Activated CD8-positive, alpha-beta memory T cell treated with anti-CD3 and anti-CD28 coated beads, Interleukin-2, amount 50 U/mL, for 1 hour (primary cell): ENCODE results near the gene TPST2.

ENCODE experiments used
- DNase-seq: peaks from one replicate; pipeline ENCODE4 v3.0.0-alpha.2; 2020; ENCODE audit errors: extremely low read depth

Gene TPST2

DNA sequence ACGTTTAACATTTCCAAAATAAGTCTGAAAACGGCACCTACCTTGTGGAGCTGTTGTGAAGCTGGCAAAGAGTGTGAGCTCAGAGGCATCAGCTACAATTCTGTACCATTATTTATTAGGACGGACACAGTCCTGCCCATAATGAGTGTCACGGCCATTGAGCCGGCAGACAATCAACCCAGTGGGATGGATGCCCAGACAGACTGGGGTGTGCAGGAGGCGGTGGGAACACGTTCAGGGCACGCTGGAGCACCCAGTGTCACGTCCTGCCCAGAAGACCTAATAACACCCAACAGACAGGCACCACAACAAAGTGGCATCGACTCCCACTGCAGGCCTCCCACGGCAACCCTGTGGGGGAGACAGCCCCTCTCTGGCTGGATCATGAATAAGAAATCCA, 34.5 kb downstream of the TPST2 start:
- DNase-seq, result no peak

DNA sequence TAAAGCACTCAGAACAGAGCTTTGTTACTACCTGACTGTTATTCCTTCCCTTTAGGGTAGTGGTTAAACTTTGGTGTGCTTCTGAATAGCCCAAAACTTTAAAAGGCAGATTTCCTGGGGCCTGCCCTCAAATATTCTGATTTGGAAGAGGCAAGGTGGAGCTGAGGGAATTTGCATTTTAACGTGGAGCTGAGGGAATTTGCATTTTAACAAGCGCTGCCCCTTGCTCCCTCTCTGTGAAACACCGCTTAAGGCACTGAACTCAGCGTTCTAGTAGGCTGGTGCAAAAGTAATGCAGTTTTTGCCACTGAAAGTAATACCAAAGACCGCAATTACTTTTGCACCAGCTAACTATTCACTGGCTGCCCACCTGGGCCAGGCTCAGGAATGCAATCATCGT, 35.0 kb downstream of the TPST2 start:
- no peak for DNase-seq

DNA sequence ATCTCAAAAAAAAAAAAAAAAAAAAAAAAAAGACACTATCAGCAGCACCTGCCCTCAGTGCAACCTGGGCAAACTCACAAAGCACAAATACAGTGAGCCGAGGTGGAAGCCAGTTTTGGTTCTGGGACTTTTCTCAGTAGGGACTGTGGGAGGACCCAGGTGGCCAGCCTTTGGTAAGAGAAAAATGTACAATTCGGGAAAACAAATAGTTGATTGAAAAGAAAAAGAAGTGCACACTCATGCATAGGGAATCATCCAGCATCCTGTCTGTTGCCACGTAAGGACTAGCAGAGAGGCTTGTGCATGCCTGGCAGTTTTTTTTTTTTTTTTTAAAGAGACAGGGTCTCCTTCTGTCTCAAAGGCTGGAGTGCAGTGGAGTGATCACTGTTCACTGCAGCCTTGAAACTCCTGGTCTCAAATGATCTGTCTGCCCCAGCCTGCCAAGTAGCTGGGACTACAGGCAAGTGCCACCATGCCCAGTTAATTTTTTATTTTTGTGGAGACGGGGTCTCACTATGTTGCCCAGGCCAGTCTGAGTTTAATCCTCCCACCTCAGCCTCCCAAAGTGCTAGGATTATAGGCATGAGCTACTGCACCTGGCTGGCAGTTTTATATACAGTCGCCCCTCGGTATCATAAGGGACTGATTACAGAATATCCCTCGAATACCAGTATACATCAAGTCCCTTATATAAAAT, 36.7 kb downstream of the TPST2 start:
- DNase-seq, result no peak

DNA sequence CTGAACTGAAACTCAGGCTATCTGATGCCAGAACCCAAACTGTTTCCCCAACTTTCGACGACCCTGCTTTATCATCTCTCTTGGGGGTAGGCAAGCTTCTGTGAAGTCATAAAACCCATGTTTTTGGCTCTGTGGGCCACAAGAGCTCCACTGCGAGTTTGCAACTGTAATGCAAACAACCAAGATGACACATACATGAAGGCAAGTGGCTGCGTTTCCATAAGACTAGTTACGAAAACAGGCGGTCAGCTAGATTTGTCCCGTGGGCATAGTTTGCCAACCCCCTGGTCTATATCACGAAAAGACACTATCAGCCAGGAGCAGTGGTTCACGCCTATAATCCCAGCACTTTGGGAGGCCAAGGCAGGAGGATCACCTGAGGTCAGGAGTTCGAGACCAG, 37.5 kb downstream of the TPST2 start:
- no peak for DNase-seq

DNA sequence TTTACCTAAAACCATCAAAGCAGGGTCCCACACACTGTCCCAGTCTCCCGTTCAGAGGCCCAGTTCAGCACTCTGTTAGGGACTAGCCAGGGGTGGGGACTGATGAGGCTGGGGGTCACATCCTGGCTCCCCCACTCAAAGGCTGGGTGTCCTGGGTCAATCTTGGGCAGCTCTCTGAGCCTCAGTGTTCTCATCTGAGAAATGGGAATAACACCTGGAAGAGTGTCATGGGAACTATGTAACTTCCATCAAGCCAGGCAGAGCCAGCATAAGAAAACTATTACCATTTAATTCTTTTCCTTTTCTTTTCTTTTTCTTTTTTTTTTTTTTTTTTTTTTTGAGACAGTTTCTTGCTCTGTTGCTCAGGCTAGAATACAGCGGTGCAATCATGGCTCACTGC, 38.4 kb downstream of the TPST2 start:
- DNase-seq, result no peak

DNA sequence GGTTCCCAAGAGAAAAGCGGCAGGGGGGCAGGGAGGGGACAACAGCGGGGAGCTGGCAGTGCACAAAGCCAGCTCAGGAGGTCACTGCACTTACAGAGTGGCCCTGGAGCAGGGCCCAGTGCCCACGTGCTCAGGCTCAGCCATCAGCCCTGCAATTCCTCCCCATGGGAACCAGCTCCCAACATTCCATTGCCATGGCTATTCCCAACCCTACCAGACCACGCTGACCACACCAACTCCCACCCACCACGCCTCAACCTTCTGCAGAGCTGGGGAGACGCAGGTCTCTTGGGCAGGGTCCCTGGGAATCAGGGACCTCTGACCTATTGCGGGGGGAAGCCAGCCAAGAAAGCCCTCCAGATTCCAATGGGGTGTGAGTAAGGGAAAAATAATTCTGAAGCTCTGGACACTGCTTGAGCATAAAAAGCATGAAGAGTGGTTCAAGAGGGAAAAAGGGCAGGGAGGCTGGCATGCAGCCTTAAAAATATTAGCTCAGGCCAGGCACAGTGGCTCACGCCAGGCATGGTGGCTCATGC, 39.4 kb downstream of the TPST2 start:
- DNase-seq, result no peak

DNA sequence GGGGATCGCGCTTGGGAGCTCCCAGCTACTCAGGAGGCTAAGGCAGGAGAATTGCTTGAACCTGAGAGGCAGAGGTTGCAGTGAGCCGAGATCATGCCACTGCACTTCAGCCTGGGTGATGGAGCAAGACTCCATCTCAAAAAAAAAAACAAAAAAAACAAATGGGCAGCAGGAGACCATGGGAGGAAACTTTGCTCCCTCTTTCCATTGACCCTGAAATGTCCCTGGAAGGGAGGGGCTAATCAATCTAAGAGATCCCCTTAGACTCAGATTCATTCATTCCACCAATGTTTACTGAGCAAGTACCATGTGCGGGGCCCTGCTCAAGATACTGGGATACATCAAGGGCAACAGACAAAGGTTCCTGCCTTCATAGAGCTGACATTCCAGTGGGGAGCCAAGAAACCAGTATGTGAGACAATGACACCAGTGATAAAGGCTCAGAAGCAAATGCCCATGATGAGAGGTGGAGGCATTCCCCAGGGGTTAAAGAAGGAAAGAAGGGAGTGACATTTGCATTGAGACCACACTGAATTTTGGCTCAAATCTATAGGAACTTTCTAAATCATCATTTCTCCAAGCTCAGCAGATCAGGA, 39.9 kb downstream of the TPST2 start:
- DNase-seq, result no peak

DNA sequence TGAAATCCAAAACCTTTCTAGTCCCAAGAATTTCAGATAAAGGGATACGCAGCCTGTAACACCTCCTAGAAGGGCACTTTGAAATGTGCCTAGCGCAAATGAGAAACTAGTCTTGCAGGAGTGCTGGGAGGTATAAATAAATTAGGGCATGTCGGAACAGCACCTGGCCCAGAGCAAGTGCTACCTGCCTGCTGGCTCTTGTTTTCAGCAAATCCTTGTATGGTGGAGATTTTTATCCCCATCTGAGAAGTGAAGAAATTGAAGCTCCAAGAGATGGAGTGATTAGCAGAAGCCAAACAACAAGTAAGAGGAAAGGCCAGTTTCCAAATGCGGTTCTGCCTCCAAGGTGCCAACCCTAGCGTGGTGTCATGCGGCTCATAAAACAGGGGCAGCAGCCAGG, 40.9 kb downstream of the TPST2 start:
- DNase-seq, result no peak

DNA sequence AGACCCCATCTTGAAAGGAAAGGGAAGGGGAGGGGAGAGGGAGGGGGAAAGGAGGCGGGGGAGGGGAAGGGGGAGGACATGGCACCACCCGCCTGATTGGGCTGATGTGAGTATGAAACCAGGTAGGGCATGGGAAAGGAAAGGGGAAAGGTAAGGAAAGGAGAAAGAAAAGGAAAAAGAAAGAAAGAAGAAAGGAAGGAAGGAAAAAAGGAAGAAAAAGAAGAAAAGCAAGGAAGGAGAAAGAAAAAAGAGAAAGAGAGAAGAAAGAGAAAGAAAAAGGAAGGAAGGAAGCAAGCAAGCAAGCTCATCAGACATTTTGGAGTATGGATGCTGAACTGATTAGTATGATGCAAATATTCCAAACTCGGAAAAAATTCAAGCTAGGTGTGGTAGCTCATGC, 41.6 kb downstream of the TPST2 start:
- no peak for DNase-seq

DNA sequence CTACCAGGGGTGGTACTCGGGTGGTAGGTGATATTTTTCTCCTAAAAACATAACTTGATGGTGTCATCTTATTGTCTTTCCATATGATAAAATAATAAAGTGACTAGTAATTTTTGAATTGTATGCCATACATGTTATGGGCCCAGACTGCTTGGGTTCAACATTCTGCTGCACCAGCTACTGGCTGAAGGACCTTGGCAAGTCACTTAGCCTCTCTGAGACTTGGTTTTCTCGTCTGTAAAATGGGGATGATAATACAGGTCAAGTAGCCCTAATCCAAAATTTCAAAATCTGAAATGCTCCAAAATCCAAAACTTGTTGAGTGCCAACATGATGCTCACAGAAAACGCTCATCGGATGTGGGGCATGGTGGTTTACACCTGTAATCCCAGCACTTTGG, 42.1 kb downstream of the TPST2 start:
- no peak for DNase-seq

DNA sequence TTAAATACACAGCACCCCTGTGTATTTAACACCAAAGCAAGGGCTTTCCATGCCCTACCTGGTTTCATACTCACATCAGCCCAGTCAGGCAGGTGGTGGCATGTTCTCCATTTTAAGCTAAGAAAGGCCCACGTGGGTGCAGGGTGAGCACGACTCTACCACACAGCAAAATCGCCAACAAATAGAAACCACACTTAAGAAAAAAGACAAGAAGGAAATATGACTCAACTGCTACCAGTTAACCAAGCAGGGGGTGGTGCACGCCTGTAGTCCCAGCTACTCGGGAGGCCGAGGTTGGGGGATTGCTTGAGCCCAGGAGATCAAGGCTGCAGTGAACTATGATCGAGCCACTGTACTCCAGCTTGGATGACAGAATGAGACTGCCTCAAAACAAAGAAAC, 42.5 kb downstream of the TPST2 start:
- DNase-seq, result no peak

DNA sequence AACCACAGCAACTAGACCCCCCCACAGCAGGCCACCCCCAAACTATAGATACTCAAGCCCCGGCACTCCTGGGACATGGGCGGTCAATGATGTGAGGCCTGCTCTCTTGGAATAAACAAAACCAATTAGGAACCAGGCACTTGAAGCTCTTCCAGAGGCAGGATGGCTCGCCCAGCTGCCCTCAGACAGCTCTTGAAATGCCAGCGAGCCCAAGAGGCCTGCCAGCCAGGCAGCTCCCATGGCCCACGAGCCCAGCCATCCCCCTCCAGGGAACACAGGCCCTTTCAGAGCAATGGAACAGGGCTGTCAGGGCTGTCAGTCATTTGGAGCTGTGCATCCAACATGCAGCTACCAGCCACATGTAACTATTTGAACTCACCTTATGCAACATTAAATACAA, 43.6 kb downstream of the TPST2 start:
- DNase-seq, result no peak

DNA sequence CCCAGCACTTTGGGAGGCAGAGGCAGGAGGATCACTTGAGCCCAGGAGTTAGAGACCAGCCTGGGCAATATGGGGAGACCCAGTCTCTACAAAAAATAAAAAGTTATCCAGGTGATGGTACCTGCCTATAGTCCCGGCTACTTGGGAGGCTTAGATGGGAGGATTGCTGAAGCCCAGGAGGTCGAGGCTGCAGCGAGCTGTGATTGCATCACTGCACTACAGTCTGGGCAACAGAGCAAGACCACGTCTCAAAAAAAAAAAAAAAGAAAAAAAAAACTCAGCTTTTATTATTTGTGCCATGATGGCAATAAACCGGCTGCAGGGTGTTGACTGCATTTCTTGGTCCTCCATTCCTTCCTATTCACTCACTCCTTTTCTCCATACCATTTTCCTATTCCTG, 44.1 kb downstream of the TPST2 start:
- no peak for DNase-seq

DNA sequence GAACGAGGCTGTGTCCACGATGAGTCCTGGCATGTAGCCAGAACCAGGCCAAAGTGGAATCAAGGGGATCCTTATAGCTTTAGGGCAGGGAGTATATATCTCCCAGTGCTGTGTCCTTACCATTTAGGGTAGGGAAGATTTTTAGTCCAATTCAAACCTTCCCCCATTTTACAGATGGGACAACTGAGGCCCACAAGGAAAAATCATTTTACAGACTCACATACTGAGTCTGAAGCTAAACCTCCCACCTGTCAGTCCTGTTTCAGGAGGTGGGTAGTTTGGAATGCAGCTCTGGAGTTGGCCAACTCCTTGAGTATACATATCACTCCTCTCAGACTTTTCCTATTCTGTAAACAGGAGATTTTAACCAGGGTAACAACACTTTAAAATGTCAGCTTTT, 44.5 kb downstream of the TPST2 start:
- DNase-seq, result no peak

DNA sequence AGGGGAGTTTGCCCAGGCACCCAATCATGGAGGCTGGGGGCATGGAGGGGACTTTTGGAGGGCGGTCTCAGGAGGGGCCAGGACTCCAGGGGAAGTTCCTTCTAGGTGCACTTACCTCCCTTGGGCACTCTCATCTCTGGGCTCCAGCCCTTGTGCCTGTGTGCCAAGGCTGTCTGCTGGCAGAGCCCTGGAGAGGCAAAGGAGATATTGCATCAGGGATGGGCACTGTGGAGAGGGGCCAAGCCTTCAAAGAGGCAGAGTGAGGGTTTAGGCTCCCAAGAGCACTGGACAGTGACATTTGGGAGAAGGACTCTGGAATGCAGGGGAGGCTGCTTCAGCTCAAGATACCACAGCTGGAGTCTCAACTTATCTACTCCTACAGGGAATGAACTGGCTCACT, 45.4 kb downstream of the TPST2 start:
- no peak for DNase-seq

DNA sequence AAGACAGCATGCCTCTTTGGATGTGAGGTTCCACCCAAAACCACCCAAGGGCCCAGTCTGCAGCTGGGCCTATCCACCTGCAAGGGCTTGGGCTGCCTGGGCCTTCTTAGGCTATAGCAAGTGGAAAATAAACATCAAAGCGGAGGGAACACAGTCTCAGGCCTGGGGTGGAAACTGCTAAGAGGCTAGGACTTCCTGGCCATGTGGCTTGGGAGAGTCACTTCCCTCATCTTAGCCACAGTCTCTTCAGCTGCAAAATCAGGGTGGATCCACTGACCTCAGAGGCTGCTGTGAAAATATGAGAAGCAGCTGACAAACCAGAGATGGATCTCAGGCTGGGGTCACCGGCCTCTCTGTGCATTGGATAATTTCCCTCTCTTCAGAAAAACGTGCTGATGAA, 47.1 kb downstream of the TPST2 start:
- no peak for DNase-seq

DNA sequence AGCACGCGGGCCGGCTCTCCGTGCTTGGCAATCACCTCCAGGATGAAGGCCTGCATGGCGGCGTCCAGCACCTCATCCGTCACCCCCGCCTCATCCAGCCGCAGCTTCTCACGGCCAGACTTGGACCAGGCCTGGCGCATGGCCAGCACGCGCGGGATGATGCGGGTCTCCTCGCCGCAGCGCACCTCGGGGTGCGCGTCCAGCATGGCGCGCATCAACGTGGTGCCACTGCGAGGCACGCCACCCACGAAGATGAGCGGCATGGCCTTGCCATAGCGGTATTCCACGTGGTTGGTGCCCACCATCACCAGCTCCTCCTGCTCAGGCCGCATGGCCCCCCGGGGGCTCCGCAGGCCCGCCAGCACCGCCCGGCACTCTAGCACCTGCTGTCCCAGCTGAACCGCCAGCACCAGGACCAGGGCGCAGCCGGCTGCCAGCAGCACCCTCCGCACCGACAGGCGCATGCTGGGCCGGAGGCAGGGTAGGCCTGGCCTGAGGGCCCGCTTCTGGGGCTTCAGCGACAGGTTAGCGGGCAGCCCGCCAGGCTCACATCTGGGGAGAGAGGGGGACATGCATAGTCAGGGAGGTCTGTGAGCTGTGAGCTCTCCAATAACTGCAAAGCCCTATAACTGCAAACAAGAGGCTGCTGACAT, 48.6 kb downstream of the TPST2 start:
- DNase-seq, result no peak

DNA sequence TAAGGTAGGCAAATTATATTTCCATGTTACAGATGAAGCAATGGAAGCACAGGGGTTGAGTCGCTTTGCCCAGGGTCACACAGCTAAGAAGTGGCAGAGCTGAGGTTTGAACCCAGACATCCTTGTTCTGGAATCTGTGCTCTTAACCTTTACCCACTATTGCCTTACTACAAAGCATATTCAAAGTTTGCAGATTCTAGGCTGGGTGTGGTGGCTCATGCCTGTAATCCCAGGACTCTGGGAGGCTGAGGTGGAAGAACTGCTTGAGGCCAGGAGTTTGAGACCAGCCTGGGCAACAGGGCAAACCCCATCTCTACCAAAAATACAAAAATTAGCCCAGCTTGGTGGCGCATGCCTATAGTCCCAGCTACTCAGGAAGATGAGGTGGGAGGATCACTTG, 49.8 kb downstream of the TPST2 start:
- DNase-seq, result no peak

DNA sequence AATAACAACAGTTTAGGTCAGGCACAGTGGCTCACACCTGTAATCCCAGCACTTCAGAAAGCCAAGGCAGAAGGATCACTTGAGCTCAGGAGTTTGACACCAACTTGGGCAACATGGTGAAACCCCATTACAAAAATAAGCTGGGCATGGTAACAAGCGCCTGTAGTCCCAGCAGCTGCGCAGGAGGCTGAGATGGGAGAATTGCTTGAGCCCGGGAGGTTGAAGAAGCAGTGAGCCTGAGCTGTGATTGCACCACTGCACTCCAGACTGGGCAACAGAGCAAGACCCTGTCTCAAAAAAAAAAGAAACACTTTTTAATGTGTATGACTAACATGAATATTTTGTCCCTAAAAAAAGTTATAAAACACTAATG, 53.2 kb downstream of the TPST2 start:
- no peak for DNase-seq

DNA sequence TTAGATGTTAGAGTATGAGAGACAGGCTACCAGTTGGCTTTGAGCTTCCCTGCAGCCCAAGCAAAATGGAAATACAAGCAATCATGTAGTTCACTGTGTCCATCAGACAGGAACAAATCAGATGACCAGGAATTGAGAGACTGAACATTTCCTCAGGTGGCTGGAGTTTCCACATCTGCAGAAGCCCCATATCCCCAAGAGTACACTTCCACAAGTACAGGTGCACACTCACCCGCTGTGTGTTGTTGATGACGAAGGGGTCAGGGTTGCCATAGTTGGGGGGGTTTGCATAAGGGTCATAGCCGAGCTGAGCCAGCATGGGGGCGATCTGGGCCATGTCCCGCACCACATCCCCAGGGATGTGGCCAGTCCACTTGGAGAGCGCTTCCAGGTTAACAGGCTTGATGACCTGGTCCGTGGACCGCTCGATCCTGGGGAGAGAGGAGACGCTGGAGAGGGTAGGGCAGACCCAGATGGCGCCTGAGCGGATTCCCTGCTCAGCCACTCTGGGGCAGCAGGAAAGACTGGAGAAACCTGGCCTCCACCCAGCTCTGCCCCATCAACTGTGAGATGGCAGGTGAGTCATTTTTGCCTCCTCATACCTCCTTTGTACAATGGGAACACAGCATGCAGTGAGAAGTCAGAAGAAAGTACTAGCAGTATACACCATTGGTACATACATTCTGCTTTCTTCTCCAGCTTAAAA, 53.7 kb downstream of the TPST2 start:
- DNase-seq, result no peak

DNA sequence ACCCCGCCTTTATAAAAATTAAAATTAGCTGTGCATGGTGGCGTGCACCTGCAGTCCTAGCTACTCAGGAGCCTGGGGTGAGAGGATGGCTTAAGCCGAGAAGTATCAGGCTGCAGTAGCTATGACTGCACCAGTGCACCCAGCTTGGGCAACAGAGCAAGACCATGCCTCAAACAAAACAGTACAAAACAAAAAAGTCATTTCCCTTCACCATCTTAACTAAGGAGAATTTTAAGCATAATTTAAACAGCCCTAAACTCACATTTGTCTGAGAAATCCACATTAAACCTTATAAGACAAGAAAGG, 54.4 kb downstream of the TPST2 start:
- DNase-seq, result no peak

DNA sequence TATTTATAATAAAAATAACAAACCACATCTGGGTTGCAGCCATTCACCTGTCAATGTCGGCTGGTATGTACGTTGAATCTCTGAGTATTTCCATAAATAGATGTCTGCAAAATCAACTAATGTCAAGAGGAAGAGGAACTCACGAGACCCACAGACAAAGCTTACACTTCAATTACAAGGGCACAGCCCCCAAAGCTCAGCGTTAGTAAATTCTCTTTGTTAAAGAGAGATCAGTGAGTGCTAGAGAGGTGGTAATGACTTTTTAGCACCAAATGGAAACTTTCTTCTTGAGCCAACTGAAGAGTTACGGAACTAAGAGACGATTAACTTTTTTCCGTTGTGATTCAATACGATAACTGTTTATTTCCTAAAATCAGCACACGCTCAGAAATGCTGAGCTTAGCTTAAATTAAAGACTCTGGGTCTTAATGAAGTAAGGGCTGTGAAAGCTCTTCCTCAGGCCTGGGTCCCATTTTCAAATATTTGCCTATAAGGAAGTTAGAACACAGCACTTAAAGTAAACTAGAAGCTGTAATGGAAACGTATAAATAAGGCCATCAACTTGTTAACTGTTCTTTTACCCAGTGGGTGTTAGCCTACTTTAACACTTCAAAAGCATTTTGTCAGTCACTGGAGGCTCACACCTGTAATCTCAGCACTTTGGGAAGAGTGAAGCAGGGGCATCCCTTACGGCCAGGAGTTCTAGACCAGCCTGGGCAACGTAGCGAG, 54.9 kb downstream of the TPST2 start:
- DNase-seq, result no peak
